ENCODE measurements around the gene SERPINC1.

DNA sequence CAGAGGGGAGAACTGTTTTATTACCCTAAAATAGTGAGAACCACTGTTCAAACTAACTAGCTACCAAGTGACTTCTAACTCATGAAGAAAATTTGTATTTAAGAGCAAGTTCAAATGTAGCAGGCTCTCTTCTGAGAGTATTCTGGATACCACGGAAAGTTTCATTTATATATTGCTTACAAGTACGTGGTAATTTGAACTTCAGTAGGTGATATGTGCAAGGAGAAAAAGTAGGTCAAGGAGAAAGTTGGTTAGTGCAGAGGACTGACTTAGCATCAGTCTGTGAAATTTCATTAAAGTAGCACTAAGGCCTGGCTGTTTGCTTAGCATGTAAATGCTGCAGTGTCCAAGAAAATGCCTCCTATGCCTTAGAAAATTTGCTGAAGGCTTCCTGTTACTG is 16.7 kb downstream of the SERPINC1 start:
- TF ChIP-seq CTCF (IDR thresholded peaks at IDR 0.05), result no peak
- no peak for TF ChIP-seq POLR2A (IDR thresholded peaks at IDR 0.05)
